ENCODE results near the gene KRT72. TPM values are rescaled to one million over a fixed set of nuclear protein-coding genes. Genes with fewer than 3 reads are reported as not detected.

The KRT72 gene
- total RNA-seq, 1 experiment from 2014 or later, result 0.17 TPM

DNA sequence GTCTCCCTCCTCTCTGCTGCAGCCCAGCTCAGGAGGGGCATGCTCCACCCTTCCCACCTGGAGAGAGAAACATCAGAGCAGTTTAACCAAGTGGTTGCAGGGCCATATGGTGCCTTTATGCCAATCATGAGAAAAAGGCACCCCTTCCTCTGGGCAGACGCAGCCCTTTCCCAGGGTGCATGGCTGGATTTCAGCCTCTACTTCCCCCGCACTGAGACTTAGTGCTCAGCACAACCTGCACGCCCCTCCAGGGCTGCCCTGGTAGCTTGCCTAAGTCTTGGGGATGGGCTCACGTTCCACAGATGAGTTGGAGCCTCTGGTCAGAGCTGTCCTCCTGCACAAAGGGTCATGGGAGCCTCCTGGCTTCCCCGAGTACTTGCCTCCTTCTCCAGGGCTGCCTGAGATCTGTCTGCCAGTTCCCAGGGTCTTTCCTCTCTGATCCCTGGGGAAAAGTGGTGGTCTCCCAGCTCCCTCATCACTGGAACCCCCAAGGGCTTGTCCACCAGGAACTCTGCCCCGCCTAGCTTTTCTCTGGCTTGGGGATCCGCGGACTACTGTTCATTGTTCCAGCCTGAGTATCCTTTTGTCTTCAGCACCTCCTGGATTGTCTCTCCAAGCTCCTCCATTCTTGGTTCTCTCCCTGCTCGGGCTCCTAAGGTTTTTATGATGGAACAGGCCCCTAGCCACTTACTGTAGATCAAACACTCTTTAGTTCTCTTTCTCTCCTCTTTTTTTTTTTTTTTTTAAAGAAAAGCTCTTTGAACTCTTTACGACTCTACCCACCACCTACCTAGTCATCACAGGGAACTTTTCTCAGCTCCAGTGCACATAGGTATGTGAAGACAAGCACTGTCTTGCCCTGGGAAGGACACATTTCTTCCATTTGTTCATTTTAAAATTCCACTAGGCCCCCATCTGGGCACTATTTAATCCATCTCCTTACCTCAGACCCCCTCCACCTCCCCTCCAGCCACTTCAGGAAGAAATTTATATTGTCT is 21.5 kb downstream of the KRT72 start:
- ATAC-seq, result no peak
- no peak overlapping the region for H3K4me3 ChIP-seq (replicated peaks in 1 of 2; ENCODE audit: low read depth in 1 of 2, low read length in 2 of 2)
- intact Hi-C loops (cut with micrococcal nuclease), result loop anchor here (5.0 kb wide), 2 partner anchors 187 to 422 kb away; no protein-coding TSS in a partner anchor
- no peak overlapping the region for H3K9ac ChIP-seq (ENCODE audit: low read length)
- DNase-seq (ENCODE audit: low read depth, low spot score), result no peak
- no peaks in the 10 kb centered on the region for H3K27me3 ChIP-seq (ENCODE audit: insufficient read depth, low read length)
- ChIA-PET POLR2A (no interaction called here), CTCF (interaction anchor here (0.9 to 4.3 kb wide), 4 partner anchors 12 to 291 kb away, joined by 3 to 21 read pairs (median 4); no protein-coding TSS in a partner anchor), RAD21 (ENCODE audit: low non-redundant PET in 1 of 2, low total read pairs in 2 of 2, uncharacterized antibody in 2 of 2, unreplicated experiment in 2 of 2) (no interaction called here)
- no peak overlapping the region for H2AFZ ChIP-seq (ENCODE audit: low read depth, low read length, poor library complexity, severe bottlenecking)
- TF ChIP-seq, protein P1, sequence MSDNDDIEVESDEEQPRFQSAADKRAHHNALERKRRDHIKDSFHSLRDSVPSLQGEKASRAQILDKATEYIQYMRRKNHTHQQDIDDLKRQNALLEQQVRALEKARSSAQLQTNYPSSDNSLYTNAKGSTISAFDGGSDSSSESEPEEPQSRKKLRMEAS (IDR thresholded peaks at IDR 0.05), result no peak
- no peak for TF ChIP-seq POLR2A (IDR thresholded peaks at IDR 0.05; ENCODE audit: borderline replicate concordance, extremely low read depth, insufficient read depth, insufficient read length)
- TF ChIP-seq SIN3A (IDR thresholded peaks at IDR 0.05; ENCODE audit: low read depth), result no peak
- no peak for TF ChIP-seq SP1 (IDR thresholded peaks at IDR 0.05; ENCODE audit: low read depth)
- TF ChIP-seq POLR2AphosphoS5 (IDR thresholded peaks at IDR 0.05; ENCODE audit: low read depth, low read length), result no peak
- TF ChIP-seq, protein P2, sequence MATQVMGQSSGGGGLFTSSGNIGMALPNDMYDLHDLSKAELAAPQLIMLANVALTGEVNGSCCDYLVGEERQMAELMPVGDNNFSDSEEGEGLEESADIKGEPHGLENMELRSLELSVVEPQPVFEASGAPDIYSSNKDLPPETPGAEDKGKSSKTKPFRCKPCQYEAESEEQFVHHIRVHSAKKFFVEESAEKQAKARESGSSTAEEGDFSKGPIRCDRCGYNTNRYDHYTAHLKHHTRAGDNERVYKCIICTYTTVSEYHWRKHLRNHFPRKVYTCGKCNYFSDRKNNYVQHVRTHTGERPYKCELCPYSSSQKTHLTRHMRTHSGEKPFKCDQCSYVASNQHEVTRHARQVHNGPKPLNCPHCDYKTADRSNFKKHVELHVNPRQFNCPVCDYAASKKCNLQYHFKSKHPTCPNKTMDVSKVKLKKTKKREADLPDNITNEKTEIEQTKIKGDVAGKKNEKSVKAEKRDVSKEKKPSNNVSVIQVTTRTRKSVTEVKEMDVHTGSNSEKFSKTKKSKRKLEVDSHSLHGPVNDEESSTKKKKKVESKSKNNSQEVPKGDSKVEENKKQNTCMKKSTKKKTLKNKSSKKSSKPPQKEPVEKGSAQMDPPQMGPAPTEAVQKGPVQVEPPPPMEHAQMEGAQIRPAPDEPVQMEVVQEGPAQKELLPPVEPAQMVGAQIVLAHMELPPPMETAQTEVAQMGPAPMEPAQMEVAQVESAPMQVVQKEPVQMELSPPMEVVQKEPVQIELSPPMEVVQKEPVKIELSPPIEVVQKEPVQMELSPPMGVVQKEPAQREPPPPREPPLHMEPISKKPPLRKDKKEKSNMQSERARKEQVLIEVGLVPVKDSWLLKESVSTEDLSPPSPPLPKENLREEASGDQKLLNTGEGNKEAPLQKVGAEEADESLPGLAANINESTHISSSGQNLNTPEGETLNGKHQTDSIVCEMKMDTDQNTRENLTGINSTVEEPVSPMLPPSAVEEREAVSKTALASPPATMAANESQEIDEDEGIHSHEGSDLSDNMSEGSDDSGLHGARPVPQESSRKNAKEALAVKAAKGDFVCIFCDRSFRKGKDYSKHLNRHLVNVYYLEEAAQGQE (IDR thresholded peaks at IDR 0.05; ENCODE audit: low read depth), result no peak
- TF ChIP-seq EGR1 (IDR thresholded peaks at IDR 0.05; ENCODE audit: low read depth), result no peak
- TF ChIP-seq, protein P3, sequence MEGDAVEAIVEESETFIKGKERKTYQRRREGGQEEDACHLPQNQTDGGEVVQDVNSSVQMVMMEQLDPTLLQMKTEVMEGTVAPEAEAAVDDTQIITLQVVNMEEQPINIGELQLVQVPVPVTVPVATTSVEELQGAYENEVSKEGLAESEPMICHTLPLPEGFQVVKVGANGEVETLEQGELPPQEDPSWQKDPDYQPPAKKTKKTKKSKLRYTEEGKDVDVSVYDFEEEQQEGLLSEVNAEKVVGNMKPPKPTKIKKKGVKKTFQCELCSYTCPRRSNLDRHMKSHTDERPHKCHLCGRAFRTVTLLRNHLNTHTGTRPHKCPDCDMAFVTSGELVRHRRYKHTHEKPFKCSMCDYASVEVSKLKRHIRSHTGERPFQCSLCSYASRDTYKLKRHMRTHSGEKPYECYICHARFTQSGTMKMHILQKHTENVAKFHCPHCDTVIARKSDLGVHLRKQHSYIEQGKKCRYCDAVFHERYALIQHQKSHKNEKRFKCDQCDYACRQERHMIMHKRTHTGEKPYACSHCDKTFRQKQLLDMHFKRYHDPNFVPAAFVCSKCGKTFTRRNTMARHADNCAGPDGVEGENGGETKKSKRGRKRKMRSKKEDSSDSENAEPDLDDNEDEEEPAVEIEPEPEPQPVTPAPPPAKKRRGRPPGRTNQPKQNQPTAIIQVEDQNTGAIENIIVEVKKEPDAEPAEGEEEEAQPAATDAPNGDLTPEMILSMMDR (IDR thresholded peaks at IDR 0.05 in 2 of 3, conservative IDR thresholded peaks at IDR 0.05 in 1 of 3; ENCODE audit: borderline replicate concordance in 1 of 3, insufficient read depth in 1 of 3, low read depth in 2 of 3, low read length in 2 of 3), result no peak
- no peak for TF ChIP-seq ELF1 (IDR thresholded peaks at IDR 0.05; ENCODE audit: borderline replicate concordance, low read depth)
- TF ChIP-seq, protein P4, sequence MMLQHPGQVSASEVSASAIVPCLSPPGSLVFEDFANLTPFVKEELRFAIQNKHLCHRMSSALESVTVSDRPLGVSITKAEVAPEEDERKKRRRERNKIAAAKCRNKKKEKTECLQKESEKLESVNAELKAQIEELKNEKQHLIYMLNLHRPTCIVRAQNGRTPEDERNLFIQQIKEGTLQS (IDR thresholded peaks at IDR 0.05), result no peak
- TF ChIP-seq CBX3 (IDR thresholded peaks at IDR 0.05; ENCODE audit: low read depth), result no peak
- TF ChIP-seq EZH2phosphoT487 (IDR thresholded peaks at IDR 0.05; ENCODE audit: borderline replicate concordance), result no peak
- TF ChIP-seq RAD21 (IDR thresholded peaks at IDR 0.05; ENCODE audit: low read depth), result no peak
- TF ChIP-seq TCF7L2 (IDR thresholded peaks at IDR 0.05; ENCODE audit: borderline replicate concordance, extremely low read depth, insufficient read depth, insufficient read length), result no peak
- TF ChIP-seq ZFX (IDR thresholded peaks at IDR 0.05), result no peak
- no peaks in the 10 kb centered on the region for H4K20me1 ChIP-seq (ENCODE audit: insufficient read depth)
- H3K79me2 ChIP-seq (ENCODE audit: insufficient read depth, low read length), result no peaks in the 10 kb centered on the region
- BruUV-seq (replicated peaks), result no TSS peak
- no peak overlapping the region for H3K27ac ChIP-seq (ENCODE audit: low read depth, low read length)
- H3K9me3 ChIP-seq (ENCODE audit: control insufficient read depth in 1 of 2, insufficient read depth in 1 of 2, low read depth in 1 of 2, low read length in 2 of 2), result no peaks in the 10 kb centered on the region
- H3K36me3 ChIP-seq (ENCODE audit: control insufficient read depth in 1 of 2, insufficient read depth in 2 of 2, low read length in 2 of 2), result no peaks in the 10 kb centered on the region
- H3K4me2 ChIP-seq (ENCODE audit: low read length), result peak overlapping the region; percentile 19; the same call in 1 of the 2 replicates
- peaks cover 0 to 40% of the 10 kb centered on the region in 2 experiments; a peak in 3 of 4 replicates for H3K4me1 ChIP-seq (ENCODE audit: control insufficient read depth in 1 of 2, insufficient read depth in 2 of 2, low read length in 2 of 2)
- no peaks in the 10 kb centered on the region for H3K9me2 ChIP-seq (ENCODE audit: insufficient read depth)

Measured in HCT116 (cell line).